ENCODE data around the gene LACRT.

Gene LACRT

DNA sequence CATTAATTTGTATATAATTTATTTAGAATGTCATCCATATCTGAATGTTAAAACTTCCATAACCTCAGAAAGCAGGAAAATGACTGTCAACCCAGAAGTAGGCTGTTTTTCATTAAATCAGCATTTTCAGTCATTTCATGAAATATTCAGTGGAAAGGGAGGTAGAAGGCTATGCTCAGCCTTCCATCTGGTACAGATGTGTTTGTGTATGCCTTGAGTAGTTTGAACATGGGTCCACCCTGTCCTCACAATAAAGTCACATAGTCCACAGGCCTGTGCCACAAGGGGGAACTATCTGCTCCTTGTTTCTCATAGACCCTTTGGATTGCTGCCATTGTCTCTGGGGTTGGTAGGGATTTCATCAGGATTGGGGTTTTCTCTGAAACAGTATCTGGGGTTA is 9.1 kb downstream of the LACRT start:
- Histone ChIP-seq H3K27ac (no peak overlapping the region), H3K36me3 (no peaks in the 10 kb centered on the region), H3K27me3 (ENCODE audit: insufficient read depth, low read depth, severe bottlenecking) (peaks cover 60% of the 10 kb centered on the region), H3K9me3 (ENCODE audit: severe bottlenecking) (peaks cover 15% of the 10 kb centered on the region), H3K4me3 (ENCODE audit: low read depth, low read length) (no peak overlapping the region)
- DNase-seq: no peak
- TF ChIP-seq, protein P1, sequence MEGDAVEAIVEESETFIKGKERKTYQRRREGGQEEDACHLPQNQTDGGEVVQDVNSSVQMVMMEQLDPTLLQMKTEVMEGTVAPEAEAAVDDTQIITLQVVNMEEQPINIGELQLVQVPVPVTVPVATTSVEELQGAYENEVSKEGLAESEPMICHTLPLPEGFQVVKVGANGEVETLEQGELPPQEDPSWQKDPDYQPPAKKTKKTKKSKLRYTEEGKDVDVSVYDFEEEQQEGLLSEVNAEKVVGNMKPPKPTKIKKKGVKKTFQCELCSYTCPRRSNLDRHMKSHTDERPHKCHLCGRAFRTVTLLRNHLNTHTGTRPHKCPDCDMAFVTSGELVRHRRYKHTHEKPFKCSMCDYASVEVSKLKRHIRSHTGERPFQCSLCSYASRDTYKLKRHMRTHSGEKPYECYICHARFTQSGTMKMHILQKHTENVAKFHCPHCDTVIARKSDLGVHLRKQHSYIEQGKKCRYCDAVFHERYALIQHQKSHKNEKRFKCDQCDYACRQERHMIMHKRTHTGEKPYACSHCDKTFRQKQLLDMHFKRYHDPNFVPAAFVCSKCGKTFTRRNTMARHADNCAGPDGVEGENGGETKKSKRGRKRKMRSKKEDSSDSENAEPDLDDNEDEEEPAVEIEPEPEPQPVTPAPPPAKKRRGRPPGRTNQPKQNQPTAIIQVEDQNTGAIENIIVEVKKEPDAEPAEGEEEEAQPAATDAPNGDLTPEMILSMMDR (IDR thresholded peaks at IDR 0.05; ENCODE audit: low read depth, low read length): no peak

DNA sequence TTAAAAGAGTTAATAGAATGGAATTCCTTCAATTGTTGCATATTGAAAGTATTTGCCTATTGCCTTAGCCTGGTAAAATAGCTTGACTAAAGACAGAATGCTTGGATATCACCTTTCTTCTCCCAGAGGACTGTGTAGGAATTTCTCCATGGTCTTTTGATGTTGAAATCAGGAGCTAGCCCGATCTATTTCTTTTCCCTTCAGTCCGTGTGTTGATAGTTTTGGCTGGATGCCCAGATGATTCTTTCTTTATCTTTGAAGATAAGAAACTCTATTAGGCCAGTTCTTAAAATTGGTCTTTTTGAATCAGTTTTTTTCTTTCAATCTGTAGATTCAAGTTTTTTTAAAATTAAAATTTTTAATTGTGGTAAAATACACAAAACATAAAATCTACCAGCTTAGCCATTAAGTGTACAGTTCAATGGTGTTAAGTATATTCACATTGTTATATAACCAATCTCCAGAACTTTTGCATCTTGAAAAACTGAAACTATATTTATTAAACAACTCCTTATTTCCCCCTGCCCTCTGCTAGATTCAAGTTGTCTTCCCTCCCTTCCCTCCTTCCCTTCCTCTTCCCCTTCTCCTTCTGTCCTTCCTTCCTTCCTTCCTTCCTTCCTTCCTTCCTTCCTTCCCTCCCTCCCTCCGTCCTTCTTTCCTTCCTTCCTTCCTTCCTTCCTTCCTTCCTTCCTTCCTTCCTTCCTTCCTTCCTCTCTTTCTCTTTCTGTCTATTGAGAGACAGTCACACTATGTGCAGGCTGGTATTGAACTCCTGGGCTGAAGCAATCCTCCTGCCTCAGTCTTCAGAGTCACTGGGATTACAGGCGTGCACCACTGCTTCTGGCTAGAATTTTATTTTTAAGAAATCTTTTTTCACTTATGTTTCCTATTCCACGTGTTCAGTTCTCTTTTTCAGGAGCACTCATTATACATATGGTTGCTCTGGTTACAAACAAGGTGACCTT is 10.1 kb downstream of the LACRT start:
- no peak overlapping the region for H3K27ac ChIP-seq
- peaks cover 58% of the 10 kb centered on the region for H3K27me3 ChIP-seq (ENCODE audit: insufficient read depth, low read depth, severe bottlenecking)
- TF ChIP-seq, protein P1 (IDR thresholded peaks at IDR 0.05; ENCODE audit: low read depth, low read length): no peak
- H3K4me3 ChIP-seq (ENCODE audit: low read depth, low read length): no peak overlapping the region
- no peaks in the 10 kb centered on the region for H3K36me3 ChIP-seq
- no peak for DNase-seq
- peaks cover 15% of the 10 kb centered on the region for H3K9me3 ChIP-seq (ENCODE audit: severe bottlenecking)

DNA sequence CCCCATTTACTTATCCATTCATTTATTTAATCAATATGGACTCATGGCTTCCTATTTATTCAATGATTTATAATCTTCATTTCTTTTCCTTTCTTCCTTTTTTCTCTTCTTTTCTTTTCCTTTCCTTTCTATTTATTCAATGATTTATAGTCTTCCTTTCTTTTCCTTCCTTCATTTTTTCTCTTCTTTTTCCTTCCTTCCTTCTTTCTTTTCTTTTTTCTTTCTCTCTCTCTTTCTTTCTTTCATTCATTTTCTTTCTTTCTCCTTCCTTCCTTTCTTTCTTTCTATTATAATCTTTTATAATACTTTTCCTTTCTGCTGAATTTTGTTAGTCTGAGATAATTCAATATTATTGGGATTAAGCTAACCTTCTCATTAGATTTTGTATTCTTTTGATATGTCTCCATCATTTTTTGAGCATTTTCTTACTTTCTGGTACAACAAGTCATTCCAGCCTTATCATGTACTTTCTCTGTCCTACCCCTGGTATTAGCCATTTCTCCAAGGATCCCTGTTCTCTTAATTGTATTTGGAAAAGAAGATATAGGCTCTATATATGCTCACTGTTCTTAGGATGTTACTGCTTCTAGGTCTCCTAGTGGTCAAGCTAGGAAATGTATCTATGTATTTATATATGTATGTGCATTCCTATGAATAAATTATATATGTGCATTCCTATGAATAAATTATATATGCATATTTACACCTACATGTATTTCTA is 12.1 kb downstream of the LACRT start:
- peaks cover 7% of the 10 kb centered on the region for H3K9me3 ChIP-seq (ENCODE audit: severe bottlenecking)
- TF ChIP-seq, protein P1 (IDR thresholded peaks at IDR 0.05; ENCODE audit: low read depth, low read length): no peak
- DNase-seq: no peak
- H3K36me3 ChIP-seq: no peaks in the 10 kb centered on the region
- no peak overlapping the region for H3K27ac ChIP-seq
- no peak overlapping the region for H3K4me3 ChIP-seq (ENCODE audit: low read depth, low read length)
- peaks cover 64% of the 10 kb centered on the region for H3K27me3 ChIP-seq (ENCODE audit: insufficient read depth, low read depth, severe bottlenecking)

DNA sequence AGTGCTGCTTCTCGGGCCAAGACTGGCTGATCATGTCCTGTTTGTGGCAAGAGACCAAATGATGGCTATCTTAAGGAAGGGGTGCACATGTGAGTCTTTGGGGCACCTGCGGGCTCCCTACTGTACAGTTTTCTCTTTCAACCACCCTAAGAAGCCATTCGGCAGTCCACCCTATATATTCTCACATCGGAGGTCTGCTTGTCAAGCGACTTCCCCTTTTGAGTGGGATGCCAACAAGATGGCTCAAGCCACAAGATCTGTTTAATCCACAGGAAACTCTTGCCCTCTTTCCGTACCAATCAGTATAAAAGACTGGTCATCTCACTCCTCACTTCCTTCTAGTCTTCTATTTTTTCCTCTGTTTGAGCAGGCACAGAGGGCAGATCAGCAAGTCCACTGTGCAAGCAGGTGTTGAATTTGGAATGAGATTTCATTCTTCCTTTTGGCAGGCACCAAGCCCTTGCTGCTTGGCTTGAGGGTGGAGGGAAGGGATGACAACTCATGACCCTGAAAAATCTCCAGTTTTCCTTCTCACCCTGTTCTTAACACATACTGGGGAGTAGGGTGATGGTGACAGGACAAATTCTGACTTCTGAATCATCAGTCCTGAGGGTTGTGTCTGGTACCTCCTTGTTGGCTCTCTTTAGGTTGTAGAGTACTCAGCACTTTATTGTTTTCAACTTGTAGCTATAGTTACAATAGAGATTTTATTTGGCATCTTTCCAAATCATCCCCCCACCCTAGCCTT is 17.6 kb downstream of the LACRT start:
- H3K4me3 ChIP-seq (ENCODE audit: low read depth, low read length): no peak overlapping the region
- DNase-seq: no peak
- H3K36me3 ChIP-seq: no peaks in the 10 kb centered on the region
- H3K27me3 ChIP-seq (ENCODE audit: insufficient read depth, low read depth, severe bottlenecking): peaks cover 88% of the 10 kb centered on the region
- H3K27ac ChIP-seq: no peak overlapping the region
- TF ChIP-seq, protein P1 (IDR thresholded peaks at IDR 0.05; ENCODE audit: low read depth, low read length): no peak
- H3K9me3 ChIP-seq (ENCODE audit: severe bottlenecking): no peaks in the 10 kb centered on the region

DNA sequence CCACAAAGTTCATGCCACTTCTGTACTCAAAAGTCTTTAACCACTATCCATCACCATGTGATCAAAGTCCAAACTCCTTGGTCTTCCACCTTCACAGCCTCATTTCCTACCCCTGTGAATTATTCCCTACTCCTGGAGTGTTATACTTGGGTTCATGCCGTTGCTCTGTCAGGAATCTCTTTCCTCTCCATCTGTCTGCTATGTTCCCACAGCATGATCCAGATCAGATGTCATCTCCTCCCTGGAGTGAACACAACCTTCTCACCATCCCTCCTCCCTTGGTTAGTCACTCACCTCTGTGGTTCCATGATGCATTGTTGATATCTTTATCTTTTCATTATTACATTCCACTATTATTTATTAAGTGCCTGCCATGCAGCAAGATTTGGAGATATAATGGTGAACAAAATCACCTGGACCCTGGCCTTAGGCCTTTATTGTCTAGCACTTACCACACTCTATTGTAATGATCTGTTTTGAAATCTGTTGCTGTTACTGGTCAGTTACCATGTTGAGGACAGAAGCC is 22.4 kb downstream of the LACRT start:
- peaks cover 91% of the 10 kb centered on the region for H3K27me3 ChIP-seq (ENCODE audit: insufficient read depth, low read depth, severe bottlenecking)
- H3K36me3 ChIP-seq: no peaks in the 10 kb centered on the region
- no peak overlapping the region for H3K4me3 ChIP-seq (ENCODE audit: low read depth, low read length)
- H3K27ac ChIP-seq: no peak overlapping the region
- TF ChIP-seq, protein P1 (IDR thresholded peaks at IDR 0.05; ENCODE audit: low read depth, low read length): no peak
- no peak for DNase-seq
- no peaks in the 10 kb centered on the region for H3K9me3 ChIP-seq (ENCODE audit: severe bottlenecking)

Data from WERI-Rb-1 (cell line).